ENCODE data around the gene HIPK2. TPM values are rescaled to one million over a fixed set of nuclear protein-coding genes. Genes with fewer than 3 reads are reported as not detected.

The HIPK2 gene
- total RNA-seq, 2 donors from 2014 or later: 28.7 to 35.4 TPM

- ATAC-seq (replicated peaks in 1 of 2): peak; percentile 75 to 80
- Mint-ChIP-seq H3K36me3 (ENCODE audit: insufficient read depth in 2 of 2) (peaks cover 16 to 25% of the 10 kb centered on the region in 2 donors), H3K27ac (peak overlapping the region; percentile 52), H3K9me3 (peaks cover 10 to 13% of the 10 kb centered on the region in 2 donors), H3K4me1 (ENCODE audit: low read depth) (peaks cover 70% of the 10 kb centered on the region), H3K4me3 (peak overlapping the region; percentile 76 to 81), H3K27me3 (ENCODE audit: low read depth) (no peaks in the 10 kb centered on the region)
- peak; percentile 82 to 85 for DNase-seq
These were observed 95.4 kb downstream of the HIPK2 start for GRCh38 chr7:139682136-139683013.

- Mint-ChIP-seq H3K36me3 (ENCODE audit: insufficient read depth in 2 of 2) (peaks cover 16 to 24% of the 10 kb centered on the region in 2 donors), H3K27ac (peak overlapping the region; percentile 52), H3K9me3 (peaks cover 9 to 12% of the 10 kb centered on the region in 2 donors), H3K4me3 (peak overlapping the region; percentile 76 to 81), H3K4me1 (ENCODE audit: low read depth) (peaks cover 68% of the 10 kb centered on the region), H3K27me3 (ENCODE audit: low read depth) (no peaks in the 10 kb centered on the region)
- DNase-seq: peak in 1 of 2 donors; percentile 82
- ATAC-seq (replicated peaks in 1 of 2): no peak
These were observed 96.0 kb downstream of the HIPK2 start for GRCh38 chr7:139681812-139682135.

DNA sequence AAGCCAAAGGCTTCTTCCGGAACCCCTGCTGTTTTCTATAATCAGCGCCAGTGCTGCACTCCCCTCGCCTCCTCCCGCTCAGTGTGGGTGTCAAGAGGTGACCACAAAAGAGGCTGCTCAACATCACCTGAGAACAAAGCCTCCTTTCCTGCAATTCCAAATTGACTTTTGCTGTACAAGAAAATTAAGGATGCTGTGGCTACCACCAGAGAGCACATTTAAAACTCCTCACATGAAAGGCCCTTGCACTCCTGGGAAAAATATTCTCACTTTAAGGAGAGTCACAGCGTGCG lies 96.4 kb downstream of the HIPK2 start:
- H3K36me3 Mint-ChIP-seq (ENCODE audit: insufficient read depth in 2 of 2): peaks cover 12 to 20% of the 10 kb centered on the region in 2 donors
- H3K4me3 Mint-ChIP-seq: peak overlapping the region; percentile 76 to 81
- peak in 1 of 2 donors; percentile 34 for DNase-seq
- ATAC-seq (replicated peaks in 1 of 2): no peak
- peaks cover 5 to 8% of the 10 kb centered on the region in 2 donors for H3K9me3 Mint-ChIP-seq
- H3K27ac Mint-ChIP-seq: peak overlapping the region; percentile 52
- no peaks in the 10 kb centered on the region for H3K27me3 Mint-ChIP-seq (ENCODE audit: low read depth)
- peaks cover 67% of the 10 kb centered on the region for H3K4me1 Mint-ChIP-seq (ENCODE audit: low read depth)

GRCh38 chr7:139680676-139681462 lies 96.9 kb downstream of the HIPK2 start:
- Mint-ChIP-seq H3K4me3 (peak overlapping the region; percentile 76 to 81), H3K36me3 (ENCODE audit: insufficient read depth in 2 of 2) (peaks cover 7 to 16% of the 10 kb centered on the region in 2 donors), H3K27me3 (ENCODE audit: low read depth) (no peaks in the 10 kb centered on the region), H3K27ac (peak overlapping the region; percentile 52), H3K9me3 (peaks cover 3 to 4% of the 10 kb centered on the region in 2 donors), H3K4me1 (ENCODE audit: low read depth) (peaks cover 70% of the 10 kb centered on the region)
- ATAC-seq (replicated peaks in 1 of 2): peak; percentile 72 to 75
- DNase-seq: peak; percentile 90 to 95

DNA sequence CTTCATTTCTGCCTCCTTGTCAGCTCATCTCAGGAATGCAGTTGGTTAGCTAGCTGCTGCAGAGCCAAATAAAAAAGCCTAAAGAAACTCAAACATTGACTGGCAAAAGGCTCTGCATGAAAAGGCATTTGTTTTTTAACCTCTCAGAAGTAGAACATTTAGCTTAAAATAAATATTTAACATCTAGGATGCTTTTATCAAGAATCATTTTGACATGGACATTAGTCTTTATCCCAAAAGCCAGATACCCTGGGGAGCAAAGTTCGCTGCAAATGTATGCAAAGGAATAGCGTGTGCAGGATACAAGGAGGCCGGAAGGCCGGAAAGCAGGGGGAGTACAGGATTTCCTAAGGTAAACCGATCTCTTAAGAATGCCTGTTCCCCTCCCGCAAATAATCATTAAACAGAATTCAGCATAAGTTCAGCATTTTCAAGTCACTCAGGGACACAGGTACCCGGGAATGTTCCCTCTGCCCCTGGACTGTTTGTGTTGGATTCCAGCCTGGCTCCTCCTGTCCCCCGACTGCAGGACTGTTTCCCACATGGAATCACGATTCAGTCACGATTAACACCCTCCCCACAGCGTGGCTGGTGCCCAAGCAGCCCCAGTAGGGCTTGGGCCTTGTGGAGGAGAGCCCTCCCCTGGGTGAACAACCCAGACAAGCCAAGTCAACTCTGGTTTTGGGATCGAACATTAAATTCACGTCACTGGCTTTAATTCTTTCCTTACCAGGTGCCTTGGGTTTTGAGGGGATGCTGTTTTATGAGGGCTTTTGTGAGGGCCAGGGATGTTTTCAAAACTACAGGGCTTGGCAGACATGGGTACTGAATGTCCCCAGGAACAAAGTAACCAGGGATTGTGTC lies 97.8 kb downstream of the HIPK2 start:
- H3K4me3 Mint-ChIP-seq: peak overlapping the region; percentile 76 to 81
- H3K27me3 Mint-ChIP-seq (ENCODE audit: low read depth): no peaks in the 10 kb centered on the region
- H3K9me3 Mint-ChIP-seq: peaks cover 0 to 2% of the 10 kb centered on the region in 2 donors
- DNase-seq (no peak), ATAC-seq (replicated peaks in 1 of 2) (no peak)
- H3K4me1 Mint-ChIP-seq (ENCODE audit: low read depth): peaks cover 75% of the 10 kb centered on the region
- H3K27ac Mint-ChIP-seq: peak overlapping the region; percentile 52
- H3K36me3 Mint-ChIP-seq (ENCODE audit: insufficient read depth in 2 of 2): peaks cover 4 to 13% of the 10 kb centered on the region in 2 donors

DNA sequence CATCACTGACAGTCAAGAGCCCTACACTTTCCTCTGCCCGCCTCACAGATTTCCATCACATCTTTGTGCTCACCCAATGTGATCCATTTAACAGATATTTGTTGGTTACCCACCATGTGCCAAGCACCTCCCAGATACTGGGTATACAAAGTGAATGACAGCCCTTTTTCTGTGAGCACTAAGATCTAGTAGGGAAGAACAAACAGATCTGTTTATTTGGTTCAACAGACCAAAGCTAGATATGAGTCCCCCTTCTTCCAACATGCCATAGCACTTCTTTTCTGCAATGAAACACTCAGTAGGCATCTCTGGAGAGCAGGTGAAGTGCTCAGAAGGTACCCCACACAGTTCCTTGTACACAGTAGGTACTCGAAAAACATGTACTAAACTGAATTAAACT lies 101.4 kb downstream of the HIPK2 start:
- Mint-ChIP-seq H3K9me3 (no peaks in the 10 kb centered on the region), H3K27me3 (ENCODE audit: low read depth) (no peaks in the 10 kb centered on the region), H3K36me3 (ENCODE audit: insufficient read depth in 2 of 2) (peaks cover 1 to 5% of the 10 kb centered on the region in 2 donors), H3K4me3 (no peak overlapping the region), H3K27ac (peak overlapping the region; percentile 35), H3K4me1 (ENCODE audit: low read depth) (peaks cover 77% of the 10 kb centered on the region)
- no peak for DNase-seq
- ATAC-seq (replicated peaks in 1 of 2): no peak

DNA sequence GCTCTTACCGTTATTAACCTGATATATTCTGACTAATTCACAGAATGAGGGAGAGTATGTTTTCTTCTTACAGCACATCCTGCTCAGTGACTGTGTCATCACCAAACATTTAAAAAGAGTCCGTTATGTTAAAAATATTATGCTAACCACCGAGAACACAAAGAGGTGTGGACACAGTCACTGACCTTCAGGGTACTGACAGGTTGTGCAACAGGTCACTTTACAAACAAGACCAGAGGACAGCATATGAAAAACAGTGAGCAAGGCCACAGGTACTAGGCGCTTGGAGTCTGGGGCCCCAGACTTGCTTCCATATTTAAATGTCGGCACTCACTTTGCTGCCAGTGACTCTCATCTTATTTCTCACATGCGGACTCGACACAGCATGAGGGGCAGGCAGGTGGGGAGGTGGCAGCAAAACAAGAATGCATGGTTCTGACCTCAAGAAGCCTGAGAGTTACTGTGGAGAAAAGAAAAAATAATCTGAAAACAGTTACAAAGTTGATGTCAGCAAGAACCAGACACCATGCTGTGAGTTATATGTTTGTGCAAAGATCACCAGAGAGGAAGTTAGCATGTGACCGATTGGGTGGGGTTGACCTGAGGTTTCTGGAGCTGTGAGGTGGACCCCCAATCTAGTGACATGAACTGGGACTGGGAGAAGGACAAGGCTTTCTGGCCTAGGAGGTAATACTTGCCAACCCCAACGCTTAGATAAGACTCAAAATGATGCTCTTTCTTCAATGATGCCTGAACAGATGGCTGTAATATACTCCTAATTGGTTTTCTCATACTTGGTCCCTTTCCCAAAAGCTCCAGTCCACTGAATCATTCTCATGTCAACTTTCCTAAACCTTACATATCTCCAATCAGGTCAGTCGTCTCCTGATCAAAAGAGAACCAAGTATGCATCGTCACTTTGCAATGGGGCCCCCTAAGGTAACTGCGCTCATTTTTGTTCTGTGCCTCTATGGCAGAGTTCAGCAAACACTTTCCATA lies 102.4 kb downstream of the HIPK2 start:
- no peak for ATAC-seq (replicated peaks in 1 of 2)
- Mint-ChIP-seq H3K4me3 (peak overlapping the region in 1 of 2 donors; percentile 56), H3K27ac (peak overlapping the region; percentile 18), H3K4me1 (ENCODE audit: low read depth) (peaks cover 75% of the 10 kb centered on the region), H3K36me3 (ENCODE audit: insufficient read depth in 2 of 2) (peaks cover 0 to 5% of the 10 kb centered on the region in 2 donors), H3K9me3 (no peaks in the 10 kb centered on the region), H3K27me3 (ENCODE audit: low read depth) (no peaks in the 10 kb centered on the region)
- DNase-seq: no peak

DNA sequence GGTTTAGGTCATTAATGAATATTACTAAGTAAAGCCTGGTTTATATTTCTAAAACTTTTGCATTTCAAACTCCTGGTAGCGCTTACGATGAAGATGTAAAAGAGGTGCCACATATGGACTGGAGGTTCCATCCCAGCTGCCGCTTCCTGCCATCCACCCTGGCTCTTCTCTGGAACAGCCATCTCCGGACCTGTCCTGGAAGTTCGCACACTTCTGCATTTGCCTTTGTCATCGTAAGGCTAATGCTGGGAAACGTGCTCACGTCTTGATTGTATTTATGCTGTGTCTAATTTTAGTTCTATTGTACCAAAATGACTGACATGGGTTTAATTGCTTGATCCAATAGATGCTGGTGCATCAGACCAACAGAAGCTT lies 103.1 kb downstream of the HIPK2 start:
- ATAC-seq (replicated peaks in 1 of 2) (no peak), DNase-seq (no peak)
- peak overlapping the region in 1 of 2 donors; percentile 56 for H3K4me3 Mint-ChIP-seq
- peaks cover 0 to 5% of the 10 kb centered on the region in 2 donors for H3K36me3 Mint-ChIP-seq (ENCODE audit: insufficient read depth in 2 of 2)
- no peaks in the 10 kb centered on the region for H3K9me3 Mint-ChIP-seq
- H3K27me3 Mint-ChIP-seq (ENCODE audit: low read depth): no peaks in the 10 kb centered on the region
- peak overlapping the region; percentile 18 for H3K27ac Mint-ChIP-seq
- peaks cover 74% of the 10 kb centered on the region for H3K4me1 Mint-ChIP-seq (ENCODE audit: low read depth)

GRCh38 chr7:139674341-139674740 lies 103.5 kb downstream of the HIPK2 start:
- peak overlapping the region in 1 of 2 donors; percentile 1 for H3K4me3 Mint-ChIP-seq
- H3K36me3 Mint-ChIP-seq (ENCODE audit: insufficient read depth in 2 of 2): peaks cover 0 to 5% of the 10 kb centered on the region in 2 donors
- no peak for DNase-seq
- H3K9me3 Mint-ChIP-seq: no peaks in the 10 kb centered on the region
- H3K27me3 Mint-ChIP-seq (ENCODE audit: low read depth): no peaks in the 10 kb centered on the region
- H3K27ac Mint-ChIP-seq: no peak overlapping the region
- peaks cover 74% of the 10 kb centered on the region for H3K4me1 Mint-ChIP-seq (ENCODE audit: low read depth)
- ATAC-seq (replicated peaks in 1 of 2): no peak

- peak overlapping the region; percentile 44 to 87 for H3K4me3 Mint-ChIP-seq
- H3K4me1 Mint-ChIP-seq (ENCODE audit: low read depth): peaks cover 74% of the 10 kb centered on the region
- no peaks in the 10 kb centered on the region for H3K27me3 Mint-ChIP-seq (ENCODE audit: low read depth)
- H3K27ac Mint-ChIP-seq: no peak overlapping the region
- ATAC-seq (replicated peaks in 1 of 2): no peak
- DNase-seq: no peak
- no peaks in the 10 kb centered on the region for H3K9me3 Mint-ChIP-seq
- H3K36me3 Mint-ChIP-seq (ENCODE audit: insufficient read depth in 2 of 2): peaks cover 0 to 5% of the 10 kb centered on the region in 2 donors
These were observed 104.0 kb downstream of the HIPK2 start for GRCh38 chr7:139673762-139674161.

DNA sequence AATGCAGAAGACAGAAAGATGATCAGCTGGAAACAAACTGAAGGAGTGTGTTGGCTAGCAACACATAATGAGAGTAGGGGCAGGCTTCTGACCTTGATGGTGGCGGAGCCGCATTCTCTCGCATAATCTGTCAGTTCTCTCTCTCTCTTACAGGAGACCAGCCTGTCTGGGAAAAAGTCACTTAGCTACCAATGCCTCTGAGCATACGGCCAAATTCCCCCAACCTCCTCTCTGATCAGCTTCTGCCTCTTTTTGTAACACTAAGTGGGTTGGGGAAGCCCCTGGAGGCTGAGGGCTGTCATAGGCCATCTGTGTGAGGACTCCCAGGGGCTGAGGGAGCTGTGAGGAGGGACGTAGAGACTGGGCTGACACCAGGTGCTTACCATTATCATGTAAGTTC lies 104.6 kb downstream of the HIPK2 start:
- ATAC-seq (replicated peaks in 1 of 2): peak; percentile 90 to 92
- Mint-ChIP-seq H3K36me3 (ENCODE audit: insufficient read depth in 2 of 2) (peaks cover 0 to 5% of the 10 kb centered on the region in 2 donors), H3K27ac (peak overlapping the region; percentile 97), H3K27me3 (ENCODE audit: low read depth) (no peaks in the 10 kb centered on the region), H3K4me3 (peak overlapping the region; percentile 44 to 87), H3K4me1 (ENCODE audit: low read depth) (peaks cover 74% of the 10 kb centered on the region), H3K9me3 (no peaks in the 10 kb centered on the region)
- DNase-seq: peak; percentile 70 to 75

GRCh38 chr7:139671967-139672366 lies 105.8 kb downstream of the HIPK2 start:
- H3K4me3 Mint-ChIP-seq: no peak overlapping the region
- DNase-seq: no peak
- no peak overlapping the region for H3K27ac Mint-ChIP-seq
- H3K36me3 Mint-ChIP-seq (ENCODE audit: insufficient read depth in 2 of 2): no peaks in the 10 kb centered on the region
- H3K4me1 Mint-ChIP-seq (ENCODE audit: low read depth): peaks cover 74% of the 10 kb centered on the region
- ATAC-seq (replicated peaks in 1 of 2): no peak
- no peaks in the 10 kb centered on the region for H3K9me3 Mint-ChIP-seq
- no peaks in the 10 kb centered on the region for H3K27me3 Mint-ChIP-seq (ENCODE audit: low read depth)
